GM18499 (cell line): ENCODE results near the gene PROZ.

ENCODE experiments used
- ATAC-seq: cut with Tn5 transposase; IDR thresholded peaks from one replicate; pipeline ENCODE4 v1.9.1; 2021; ENCODE audit warnings: moderate number of reproducible peaks; ENCODE audit not compliant: insufficient read depth, unreplicated experiment

Gene PROZ

GRCh38 chr13:113119822-113120189 is 38.6 kb upstream of the PROZ start:
- ATAC-seq = no peak

- ATAC-seq = no peak
These were observed 37.9 kb upstream of the PROZ start for GRCh38 chr13:113120300-113121182.

DNA sequence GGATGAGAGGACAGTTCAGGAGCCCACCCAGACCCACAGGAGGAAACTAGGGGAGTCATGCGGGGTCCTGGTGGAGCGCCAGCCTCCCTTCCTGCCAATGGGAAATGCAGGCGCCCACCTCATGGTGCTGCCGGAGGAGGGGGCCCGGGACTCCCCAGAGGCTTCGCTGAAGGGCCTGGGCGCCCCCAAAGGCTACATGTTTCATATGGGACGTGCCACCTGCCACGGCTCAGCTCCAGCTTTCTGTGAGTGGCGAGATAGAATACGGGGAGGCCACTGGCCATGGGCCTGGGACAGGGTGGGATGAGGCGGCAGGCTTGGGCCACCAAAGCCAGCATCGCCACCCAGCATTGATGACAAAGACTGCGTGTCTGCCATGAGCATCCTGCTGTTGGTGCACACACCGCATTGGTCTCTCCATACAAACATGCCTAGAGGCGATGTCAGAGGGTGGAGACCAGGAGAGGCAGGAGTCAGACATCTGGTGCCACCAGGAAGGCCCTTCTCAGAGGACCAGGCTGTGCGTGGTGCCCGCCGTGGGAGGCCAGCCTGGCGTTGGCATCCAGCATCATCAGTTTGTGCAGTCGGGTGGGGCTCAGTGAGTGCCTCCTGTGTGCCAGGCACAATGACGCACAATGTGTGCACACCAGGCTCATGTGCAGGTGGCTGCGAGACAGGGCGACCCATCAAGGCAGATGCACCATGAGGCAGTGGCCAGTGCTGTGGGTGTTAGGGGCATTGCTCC is 37.1 kb upstream of the PROZ start:
- ATAC-seq = no peak

DNA sequence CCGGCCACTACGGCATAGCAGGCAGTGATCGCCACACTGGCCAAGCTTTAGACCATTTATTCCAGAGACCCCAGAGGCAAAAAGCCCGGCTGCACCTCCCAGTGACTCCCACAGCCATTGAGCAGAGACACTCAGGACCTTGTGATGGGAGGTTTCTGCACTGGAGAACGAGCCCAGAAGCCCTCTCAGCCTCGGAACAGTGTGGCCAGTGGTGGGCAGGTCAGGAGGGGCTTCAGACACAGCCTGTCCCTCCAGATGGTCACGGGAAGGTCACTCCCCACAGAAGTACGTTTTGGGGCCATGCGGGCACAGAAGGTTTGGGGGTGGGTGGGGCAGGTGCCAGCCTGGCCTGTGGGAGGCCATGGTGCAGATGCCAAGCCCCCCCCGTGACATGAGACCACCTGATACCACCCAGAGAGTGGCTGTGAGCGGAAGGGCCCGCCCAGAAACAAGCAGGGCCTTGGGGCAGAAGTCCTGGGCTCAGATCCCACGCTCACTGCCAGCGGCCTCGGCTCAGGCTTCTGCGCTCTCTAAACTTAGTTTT is 36.4 kb upstream of the PROZ start:
- no peak for ATAC-seq

DNA sequence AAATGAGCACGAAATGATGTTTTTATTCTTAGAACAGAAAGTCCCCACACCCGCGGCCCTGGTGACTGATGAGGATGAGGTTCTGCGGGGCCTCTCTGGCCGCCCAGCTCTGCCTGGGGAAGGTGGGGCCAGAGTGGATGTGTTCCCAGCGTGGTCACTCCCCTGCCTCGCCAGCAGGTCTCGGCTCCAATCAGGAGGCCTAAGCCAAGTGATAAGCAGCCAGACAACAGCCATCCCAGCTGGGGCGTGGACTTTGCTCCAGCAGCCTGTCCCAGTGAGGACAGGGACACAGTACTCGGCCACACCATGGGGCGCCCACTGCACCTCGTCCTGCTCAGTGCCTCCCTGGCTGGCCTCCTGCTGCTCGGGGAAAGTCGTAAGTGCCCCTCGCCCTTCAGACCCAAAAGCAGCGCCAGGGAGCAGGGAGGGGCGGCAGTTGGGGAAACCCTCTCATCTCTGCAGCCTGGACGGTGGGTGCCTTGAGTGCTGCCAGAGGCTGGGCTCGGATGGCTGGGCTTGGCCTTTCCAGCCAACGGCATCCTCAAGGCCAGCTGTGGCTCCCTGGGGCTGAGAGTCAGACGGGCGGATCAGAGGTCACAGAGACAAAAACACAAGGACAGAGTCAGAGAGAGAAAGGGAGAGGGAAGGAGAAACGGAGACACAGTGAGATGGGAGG is 35.8 kb upstream of the PROZ start, which contains the start of gene F10:
F10 (plus strand) TSS at position 250 of the 676 bp plus-strand sequence; CDS start at position 307, 57 bp downstream.
- ATAC-seq = no peak

- ATAC-seq = no peak
These were observed 34.9 kb upstream of the PROZ start for GRCh38 chr13:113123226-113124201.

DNA sequence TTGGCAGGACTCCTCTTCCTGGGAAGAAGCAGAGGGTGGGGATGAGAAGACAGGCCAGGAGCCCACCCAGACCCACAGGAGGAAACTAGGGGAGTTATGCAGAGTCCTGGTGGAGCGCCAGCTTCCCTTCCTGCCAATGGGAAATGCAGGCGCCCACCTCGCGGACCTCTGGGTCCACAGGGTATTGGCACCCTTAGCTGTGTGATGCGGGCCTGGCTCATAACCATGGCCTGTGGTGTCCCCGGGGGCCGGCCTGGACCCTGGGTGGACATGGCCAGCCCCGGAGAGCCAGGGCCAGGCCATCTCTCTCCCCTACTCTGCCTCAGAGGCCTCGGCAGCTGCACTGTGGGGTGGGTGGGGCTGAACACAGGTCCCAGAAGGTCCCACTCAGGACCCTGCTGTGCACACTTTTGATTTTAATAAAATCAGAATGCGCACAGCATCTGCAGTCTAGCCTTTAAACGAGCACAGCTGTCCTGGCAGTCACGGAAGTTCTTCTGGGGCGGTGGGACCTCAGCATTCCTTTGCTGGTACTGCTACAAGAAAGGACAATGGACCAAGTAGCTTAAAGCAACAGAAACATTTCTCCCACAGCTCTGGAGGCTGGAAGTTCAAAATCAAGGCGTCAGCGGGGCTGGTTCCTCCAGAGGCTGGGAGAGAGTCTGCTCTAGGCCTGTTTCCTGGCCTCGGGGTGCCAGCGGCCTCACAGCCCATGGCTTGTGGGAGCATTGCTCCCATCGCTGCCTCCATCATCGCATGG is 34.1 kb upstream of the PROZ start:
- ATAC-seq = no peak

- ATAC-seq = no peak
These were observed 32.8 kb upstream of the PROZ start for GRCh38 chr13:113125506-113126264.

DNA sequence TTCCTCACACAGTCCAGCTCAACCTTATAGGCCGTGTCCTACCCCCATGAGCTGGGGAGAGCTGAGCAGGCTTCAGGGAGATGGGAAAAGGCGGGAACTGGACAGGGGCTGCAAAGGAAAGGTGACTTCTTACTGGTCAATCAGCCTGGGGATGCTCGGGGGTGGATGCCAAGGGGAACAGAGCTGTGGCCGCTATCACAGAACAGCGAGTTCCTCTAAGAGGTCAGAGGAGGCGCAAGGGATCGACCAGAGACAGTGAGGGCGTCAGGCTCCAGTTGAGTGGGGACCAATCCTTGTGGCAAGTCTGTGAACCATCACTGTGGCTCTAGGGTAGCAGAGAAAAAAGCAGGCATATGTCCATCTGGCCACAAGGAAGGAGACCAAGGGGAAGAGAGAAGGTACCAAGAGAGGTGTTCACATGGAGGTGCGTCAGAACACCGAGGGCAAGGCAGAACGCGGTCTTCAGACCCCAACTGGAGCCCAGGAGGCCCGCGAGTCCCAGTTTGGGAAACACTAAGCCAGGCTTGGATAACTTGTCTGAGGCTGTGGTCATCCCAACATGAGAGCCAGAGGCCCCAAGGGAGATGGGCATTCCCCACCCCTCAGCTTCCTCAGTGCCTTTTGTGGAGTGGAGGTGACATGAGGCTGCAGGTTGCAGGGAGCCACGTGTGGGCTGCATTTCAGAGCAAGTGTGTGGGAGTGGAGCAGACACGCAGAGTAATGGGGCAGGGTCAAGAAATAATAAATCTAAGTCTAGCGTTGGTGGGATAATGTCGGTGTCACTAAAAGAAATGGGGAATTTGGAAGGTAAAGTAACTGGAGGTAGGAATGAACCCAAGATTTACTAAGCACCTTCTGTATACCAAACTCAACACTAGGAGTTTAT is 31.9 kb upstream of the PROZ start:
- no peak for ATAC-seq

DNA sequence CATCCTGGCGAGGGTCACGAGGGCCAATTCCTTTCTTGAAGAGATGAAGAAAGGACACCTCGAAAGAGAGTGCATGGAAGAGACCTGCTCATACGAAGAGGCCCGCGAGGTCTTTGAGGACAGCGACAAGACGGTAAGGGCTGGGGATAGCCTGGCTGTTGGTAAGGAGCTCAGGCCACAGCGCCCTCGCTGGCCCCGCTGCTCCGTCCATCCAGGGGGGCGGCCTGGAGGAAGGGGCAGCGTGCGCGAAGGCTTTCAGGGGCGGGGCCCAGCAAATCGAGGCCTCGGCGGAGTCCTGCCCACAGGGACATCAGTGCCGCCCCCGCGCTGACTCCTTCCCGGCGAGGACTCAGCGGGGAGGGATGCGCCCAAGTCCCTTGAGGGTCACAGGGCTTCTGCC is 29.0 kb upstream of the PROZ start:
- ATAC-seq = no peak

DNA sequence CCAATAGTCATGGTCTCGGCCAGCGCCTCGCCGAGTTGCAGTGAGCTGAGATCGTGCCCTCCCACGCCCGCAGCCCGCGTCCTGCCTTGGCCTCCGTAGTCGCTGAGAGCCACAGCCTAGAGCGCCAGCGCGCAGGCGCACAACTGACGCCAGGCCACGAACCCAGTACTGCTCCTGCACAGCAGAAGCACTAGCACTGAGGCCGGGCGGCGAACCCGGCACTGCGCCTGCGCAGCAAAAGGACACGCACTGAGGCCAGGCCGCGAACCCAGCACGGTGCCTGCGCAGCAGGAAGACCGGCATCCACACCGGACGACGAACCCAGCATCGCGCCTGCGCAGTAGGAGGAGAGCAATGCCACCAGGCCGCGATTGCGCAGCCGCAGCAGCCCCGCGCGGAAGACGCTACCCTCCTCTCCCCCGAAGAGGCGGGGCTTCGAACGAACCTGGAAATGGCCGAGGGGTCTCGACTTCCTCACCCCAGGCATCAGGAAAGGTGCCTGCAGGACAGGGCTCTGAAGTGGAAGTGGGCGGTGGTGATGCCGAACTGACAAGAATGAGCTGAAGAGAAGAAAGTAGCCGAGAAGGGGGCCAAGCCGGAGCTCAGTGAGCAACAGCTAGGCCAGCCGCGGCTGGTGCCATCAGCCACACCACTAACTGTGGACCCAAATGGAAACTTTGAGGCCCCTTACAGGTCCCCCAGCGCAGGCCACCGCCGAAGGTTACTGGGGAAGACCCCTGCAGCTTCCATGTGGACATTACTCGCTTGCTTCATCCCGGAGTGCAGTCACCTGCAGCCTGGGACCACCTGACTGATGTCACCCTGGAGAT is 28.3 kb upstream of the PROZ start:
- no peak for ATAC-seq

- no peak for ATAC-seq
These were observed 23.1 kb upstream of the PROZ start for GRCh38 chr13:113135281-113135760.

- ATAC-seq = no peak
These were observed 20.7 kb upstream of the PROZ start for GRCh38 chr13:113137691-113138298.

GRCh38 chr13:113138792-113139551 is 19.5 kb upstream of the PROZ start:
- ATAC-seq = no peak

- no peak for ATAC-seq
These were observed 18.9 kb upstream of the PROZ start for GRCh38 chr13:113139577-113139976.
